Activated CD8-positive, alpha-beta memory T cell treated with anti-CD3 and anti-CD28 coated beads, Interleukin-2, amount 10 ng/mL, durations not matched to agents 7 days and 5 days (primary cell): Measurements from ENCODE around the gene WFS1. TPM values are rescaled to one million over a fixed set of nuclear protein-coding genes. Genes with fewer than 3 reads are reported as not detected.

Source experiments
- ATAC-seq: fragments of 150-1000 bp; cut with Tn5 transposase; one replicate; pipeline ENCODE4 v1.10.0; 2021; ENCODE audit warnings: moderate library complexity
- CTCF ChIA-PET: fragments of 350-600 bp; sonication (Branson Sonifier 250); formaldehyde crosslinking; loops from one replicate; lab custom pipeline; 2021; ENCODE audit warnings: antibody characterized with exemption; lab: Charles Lee
- DNase-seq: peaks from one replicate; pipeline ENCODE4 v3.0.0-alpha.2; 2020
- H3K27ac Mint-ChIP-seq: one replicate; pipeline ENCODE4 v1.8.0; 2021; ENCODE audit warnings: mild to moderate bottlenecking, mixed read lengths
- H3K27me3 Mint-ChIP-seq: one replicate; pipeline ENCODE4 v1.8.0; 2021; ENCODE audit warnings: mixed read lengths
- H3K36me3 Mint-ChIP-seq: one replicate; pipeline ENCODE4 v1.8.0; 2021; ENCODE audit warnings: mild to moderate bottlenecking, mixed read lengths
- H3K4me1 Mint-ChIP-seq: one replicate; pipeline ENCODE4 v1.8.0; 2021; ENCODE audit warnings: mixed read lengths
- H3K4me3 Mint-ChIP-seq: one replicate; pipeline ENCODE4 v1.8.0; 2021; ENCODE audit warnings: mild to moderate bottlenecking, moderate library complexity, mixed read lengths
- H3K9me3 Mint-ChIP-seq: one replicate; pipeline ENCODE4 v1.8.0; 2022; ENCODE audit warnings: low read depth, mixed read lengths
- total RNA-seq, 2 experiments: library from RNA; stranded (reverse); gene quantifications; one replicate each; pipeline ENCODE4 v1.2.3, GENCODE V29; 2021

WFS1 gene
- total RNA-seq, 2 experiments from 2014 or later = 1.8 to 2.2 TPM

DNA sequence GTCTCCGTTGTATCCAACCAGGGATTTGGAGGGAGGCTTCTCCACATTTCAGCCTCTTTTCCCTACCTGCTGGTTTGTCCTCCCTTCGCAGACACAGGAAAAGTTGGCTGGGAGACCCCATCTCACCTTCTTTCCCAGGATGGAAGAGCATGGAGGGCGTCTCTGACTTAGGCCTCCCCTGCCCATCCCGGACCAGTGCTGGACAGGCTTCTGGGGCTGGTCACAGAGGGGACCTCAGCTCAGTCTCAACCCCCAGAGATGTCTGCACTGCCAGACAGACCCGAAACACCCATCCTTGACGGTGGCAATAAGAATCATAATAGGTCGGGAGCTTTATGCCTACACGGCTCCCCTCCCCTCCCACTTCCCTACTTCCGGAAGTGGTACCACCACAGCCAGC lies 1.6 kb downstream of the WFS1 start:
- H3K27ac Mint-ChIP-seq = no peak overlapping the region
- no peaks in the 10 kb centered on the region for H3K36me3 Mint-ChIP-seq
- H3K27me3 Mint-ChIP-seq = peaks cover 58% of the 10 kb centered on the region
- DNase-seq (no peak), ATAC-seq (no peak)
- no peak overlapping the region for H3K4me3 Mint-ChIP-seq
- CTCF ChIA-PET = interaction anchor here (1.4 to 30.7 kb wide), 4 partner anchors 21 to 273 kb away, joined by 3 to 685 read pairs (median 20); no protein-coding TSS in a partner anchor
- peaks cover 24% of the 10 kb centered on the region for H3K4me1 Mint-ChIP-seq
- H3K9me3 Mint-ChIP-seq = no peaks in the 10 kb centered on the region

DNA sequence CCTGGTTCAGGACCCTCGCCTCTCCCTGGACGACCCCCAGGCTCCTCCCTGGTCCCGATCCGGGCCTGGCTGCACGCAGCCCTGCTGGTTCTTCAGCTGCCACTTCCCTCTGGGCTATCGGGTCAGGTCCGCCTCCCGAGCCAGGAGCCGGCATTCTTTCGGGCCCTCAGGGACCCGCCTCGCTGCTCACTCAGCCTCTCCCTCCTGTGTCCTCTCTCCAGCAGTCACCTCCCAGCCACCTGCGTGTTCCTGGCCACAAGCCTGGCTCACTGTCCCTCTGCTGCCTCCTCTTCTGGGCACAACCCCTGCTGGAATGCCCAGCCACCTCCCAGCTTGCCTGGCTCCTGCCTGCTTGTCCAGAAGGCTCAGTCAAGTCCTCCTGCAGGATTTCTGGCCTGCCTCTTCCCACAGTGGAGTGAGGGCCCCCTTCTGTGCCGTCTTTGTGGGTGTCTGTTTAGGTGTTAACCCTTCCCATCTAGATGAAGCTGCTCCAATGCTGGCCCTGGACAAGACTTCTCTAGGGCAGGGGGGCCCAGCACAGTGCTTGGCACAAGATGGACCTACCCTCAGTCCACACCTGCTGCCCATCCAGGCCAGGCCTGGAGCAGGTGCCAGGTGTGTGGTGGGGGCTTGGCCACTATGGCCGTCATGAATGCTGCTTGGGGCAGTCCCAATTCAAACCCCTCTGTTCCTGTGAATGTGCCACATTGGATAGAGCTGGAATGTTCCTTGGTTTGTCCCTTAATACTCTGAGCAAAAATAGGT lies 2.2 kb downstream of the WFS1 start:
- H3K27me3 Mint-ChIP-seq = peaks cover 58% of the 10 kb centered on the region
- CTCF ChIA-PET = interaction anchor here (1.4 to 30.7 kb wide), 4 partner anchors 22 to 274 kb away, joined by 3 to 685 read pairs (median 20); no protein-coding TSS in a partner anchor
- no peak overlapping the region for H3K27ac Mint-ChIP-seq
- H3K4me3 Mint-ChIP-seq = no peak overlapping the region
- ATAC-seq (no peak), DNase-seq (no peak)
- no peaks in the 10 kb centered on the region for H3K36me3 Mint-ChIP-seq
- H3K9me3 Mint-ChIP-seq = no peaks in the 10 kb centered on the region
- H3K4me1 Mint-ChIP-seq = peaks cover 24% of the 10 kb centered on the region

GRCh38 chr4:6272863-6273660 lies 3.4 kb downstream of the WFS1 start:
- CTCF ChIA-PET = interaction anchor here (1.0 to 30.7 kb wide), 3 partner anchors 23 to 55 kb away, joined by 3 to 685 read pairs (median 37); no protein-coding TSS in a partner anchor
- no peak overlapping the region for H3K27ac Mint-ChIP-seq
- no peak for DNase-seq
- no peaks in the 10 kb centered on the region for H3K36me3 Mint-ChIP-seq
- H3K27me3 Mint-ChIP-seq = peaks cover 49% of the 10 kb centered on the region
- H3K4me1 Mint-ChIP-seq = peaks cover 15% of the 10 kb centered on the region
- H3K4me3 Mint-ChIP-seq = no peak overlapping the region
- ATAC-seq = no peak
- no peaks in the 10 kb centered on the region for H3K9me3 Mint-ChIP-seq

DNA sequence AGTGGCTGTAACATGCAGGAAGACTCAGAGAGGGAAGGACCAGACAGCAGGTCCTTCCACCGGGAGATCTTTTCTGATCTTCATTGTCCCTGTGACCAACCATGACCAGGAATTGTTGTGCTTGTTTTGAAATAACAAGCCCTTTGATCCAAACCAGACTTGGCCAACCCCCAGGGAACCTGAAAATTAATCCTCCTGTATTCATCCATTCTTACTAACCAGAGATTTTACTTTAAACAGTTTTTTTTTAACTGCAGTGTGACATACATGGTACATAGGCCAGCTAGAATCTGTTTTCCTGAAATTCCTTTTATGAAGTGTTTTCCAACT lies 4.0 kb downstream of the WFS1 start:
- H3K9me3 Mint-ChIP-seq = no peaks in the 10 kb centered on the region
- no peaks in the 10 kb centered on the region for H3K36me3 Mint-ChIP-seq
- ATAC-seq (no peak), DNase-seq (no peak)
- peaks cover 45% of the 10 kb centered on the region for H3K27me3 Mint-ChIP-seq
- H3K4me3 Mint-ChIP-seq = no peak overlapping the region
- H3K4me1 Mint-ChIP-seq = peaks cover 20% of the 10 kb centered on the region
- H3K27ac Mint-ChIP-seq = no peak overlapping the region
- CTCF ChIA-PET = interaction anchor here (1.0 to 30.7 kb wide), 2 partner anchors 34 to 54 kb away, joined by 3 to 685 read pairs; no protein-coding TSS in a partner anchor

DNA sequence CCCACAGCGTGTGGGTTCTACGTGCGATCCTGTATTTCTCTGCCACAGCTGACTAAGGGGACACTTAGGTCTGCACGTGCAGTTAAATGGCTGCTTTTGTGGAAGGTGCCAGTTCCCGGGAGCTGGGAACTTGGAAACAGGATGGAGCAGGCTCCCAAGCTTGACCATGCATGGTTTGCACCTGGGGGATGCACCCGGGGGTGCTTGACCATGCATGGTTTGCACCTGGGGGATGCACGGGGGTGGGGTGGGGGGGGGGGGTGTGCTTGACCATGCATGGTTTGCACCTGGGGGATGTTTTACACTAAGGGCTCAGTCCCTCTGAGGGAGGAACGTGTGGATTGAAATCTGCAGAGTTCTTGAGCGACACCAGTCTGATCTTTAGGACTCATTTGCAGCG lies 5.7 kb downstream of the WFS1 start:
- Mint-ChIP-seq H3K27me3 (peaks cover 41% of the 10 kb centered on the region), H3K4me1 (peaks cover 21% of the 10 kb centered on the region), H3K9me3 (no peaks in the 10 kb centered on the region), H3K4me3 (no peak overlapping the region), H3K36me3 (no peaks in the 10 kb centered on the region), H3K27ac (no peak overlapping the region)
- DNase-seq (no peak), ATAC-seq (no peak)
- CTCF ChIA-PET = interaction anchor here (0.6 to 0.9 kb wide), 2 partner anchors 11 to 12 kb away, joined by 3 to 4 read pairs; no protein-coding TSS in a partner anchor

DNA sequence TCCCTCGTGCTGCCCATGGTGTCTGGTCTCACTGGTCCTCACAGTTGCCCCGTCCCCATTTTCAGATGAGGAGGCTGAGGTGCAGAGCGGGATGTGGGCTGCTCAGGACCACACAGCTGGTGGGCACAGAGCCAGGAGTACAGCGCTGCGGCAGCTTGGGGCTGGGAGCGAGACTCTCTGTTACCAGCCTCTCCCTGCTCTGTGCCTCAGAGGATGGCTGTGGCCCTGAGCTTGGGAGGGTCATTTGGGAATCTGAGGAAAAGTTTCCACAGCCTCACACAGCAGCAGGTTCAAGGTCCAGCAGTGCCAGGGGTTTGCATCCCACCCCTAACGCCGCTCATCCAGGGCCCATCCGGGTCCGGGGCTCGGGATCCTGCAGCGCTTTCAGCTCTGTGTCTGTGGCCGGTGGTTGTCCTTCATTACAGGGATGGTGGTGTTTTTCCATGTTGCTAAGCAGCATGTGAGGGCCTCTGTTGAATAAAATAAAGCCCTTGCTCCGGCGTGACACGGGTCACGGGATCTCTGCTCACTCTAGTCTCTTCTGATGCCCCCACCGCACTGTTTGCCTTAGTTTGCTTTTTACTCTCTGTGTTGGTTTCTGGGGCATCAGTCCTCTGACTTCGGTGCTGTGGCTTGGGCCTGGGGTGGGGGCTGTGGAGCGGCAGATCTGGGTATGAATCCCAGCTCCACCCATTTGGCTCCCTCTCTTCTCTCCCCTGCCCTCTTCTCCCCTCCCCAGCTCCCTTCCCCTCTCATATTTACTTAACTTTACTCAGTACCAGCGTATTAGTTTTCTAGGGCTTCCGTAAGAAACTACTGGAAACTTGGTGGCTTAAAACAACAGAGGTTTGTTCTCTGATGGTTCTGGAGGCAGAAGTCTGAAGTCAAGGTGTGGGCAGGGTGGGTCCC lies 6.5 kb downstream of the WFS1 start:
- Mint-ChIP-seq H3K4me3 (no peak overlapping the region), H3K27me3 (peaks cover 34% of the 10 kb centered on the region), H3K9me3 (no peaks in the 10 kb centered on the region), H3K4me1 (peaks cover 18% of the 10 kb centered on the region), H3K27ac (no peak overlapping the region), H3K36me3 (no peaks in the 10 kb centered on the region)
- DNase-seq (no peak), ATAC-seq (no peak)
- CTCF ChIA-PET = interaction anchor here (0.6 to 2.2 kb wide), 2 partner anchors 12 to 16 kb away, joined by 4 read pairs; no protein-coding TSS in a partner anchor

GRCh38 chr4:6277139-6277802 lies 7.6 kb downstream of the WFS1 start:
- H3K4me3 Mint-ChIP-seq = no peak overlapping the region
- CTCF ChIA-PET = interaction anchor here (1.8 to 2.4 kb wide), 3 partner anchors 17 to 279 kb away, joined by 4 to 11 read pairs (median 5); no protein-coding TSS in a partner anchor
- no peaks in the 10 kb centered on the region for H3K36me3 Mint-ChIP-seq
- H3K9me3 Mint-ChIP-seq = no peaks in the 10 kb centered on the region
- ATAC-seq (no peak), DNase-seq (no peak)
- peaks cover 14% of the 10 kb centered on the region for H3K4me1 Mint-ChIP-seq
- no peak overlapping the region for H3K27ac Mint-ChIP-seq
- peaks cover 23% of the 10 kb centered on the region for H3K27me3 Mint-ChIP-seq

- ATAC-seq (peak; percentile 8), DNase-seq (no peak)
- no peaks in the 10 kb centered on the region for H3K36me3 Mint-ChIP-seq
- H3K9me3 Mint-ChIP-seq = no peaks in the 10 kb centered on the region
- peaks cover 16% of the 10 kb centered on the region for H3K27me3 Mint-ChIP-seq
- H3K27ac Mint-ChIP-seq = peak overlapping the region; percentile 66
- H3K4me1 Mint-ChIP-seq = peaks cover 14% of the 10 kb centered on the region
- CTCF ChIA-PET = interaction anchor here (0.8 to 2.4 kb wide), 7 partner anchors 11 to 280 kb away, joined by 3 to 11 read pairs (median 5); no protein-coding TSS in a partner anchor
- no peak overlapping the region for H3K4me3 Mint-ChIP-seq
Observed at GRCh38 chr4:6277935-6278800, 8.5 kb downstream of the WFS1 start.

DNA sequence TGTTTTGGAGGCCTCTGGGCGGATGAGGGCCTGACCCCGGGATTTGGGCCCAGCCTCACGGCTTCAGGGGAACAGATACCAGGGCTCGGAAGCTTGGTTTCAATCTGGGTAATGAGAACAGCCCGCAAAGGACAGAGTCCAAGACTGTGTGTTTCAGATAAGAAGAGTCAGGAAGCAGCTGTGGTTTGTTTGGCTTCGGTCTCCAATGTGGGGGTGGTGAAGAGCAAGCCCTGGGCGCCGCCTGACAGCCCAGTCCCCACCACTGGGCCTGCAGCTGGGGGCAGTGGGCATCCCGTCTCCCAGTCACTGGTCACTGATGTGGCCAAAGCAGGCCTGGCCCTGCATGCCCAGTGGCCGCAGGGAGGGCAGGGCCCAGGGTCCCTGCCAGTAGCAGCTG lies 9.1 kb downstream of the WFS1 start:
- H3K4me3 Mint-ChIP-seq = no peak overlapping the region
- ATAC-seq (peak; percentile 78), DNase-seq (peak; percentile 73)
- H3K9me3 Mint-ChIP-seq = no peaks in the 10 kb centered on the region
- H3K27ac Mint-ChIP-seq = peak overlapping the region; percentile 66
- peaks cover 14% of the 10 kb centered on the region for H3K4me1 Mint-ChIP-seq
- H3K36me3 Mint-ChIP-seq = no peaks in the 10 kb centered on the region
- CTCF ChIA-PET = interaction anchor here (0.8 to 2.4 kb wide), 7 partner anchors 12 to 280 kb away, joined by 3 to 11 read pairs (median 4); no protein-coding TSS in a partner anchor
- peaks cover 15% of the 10 kb centered on the region for H3K27me3 Mint-ChIP-seq

DNA sequence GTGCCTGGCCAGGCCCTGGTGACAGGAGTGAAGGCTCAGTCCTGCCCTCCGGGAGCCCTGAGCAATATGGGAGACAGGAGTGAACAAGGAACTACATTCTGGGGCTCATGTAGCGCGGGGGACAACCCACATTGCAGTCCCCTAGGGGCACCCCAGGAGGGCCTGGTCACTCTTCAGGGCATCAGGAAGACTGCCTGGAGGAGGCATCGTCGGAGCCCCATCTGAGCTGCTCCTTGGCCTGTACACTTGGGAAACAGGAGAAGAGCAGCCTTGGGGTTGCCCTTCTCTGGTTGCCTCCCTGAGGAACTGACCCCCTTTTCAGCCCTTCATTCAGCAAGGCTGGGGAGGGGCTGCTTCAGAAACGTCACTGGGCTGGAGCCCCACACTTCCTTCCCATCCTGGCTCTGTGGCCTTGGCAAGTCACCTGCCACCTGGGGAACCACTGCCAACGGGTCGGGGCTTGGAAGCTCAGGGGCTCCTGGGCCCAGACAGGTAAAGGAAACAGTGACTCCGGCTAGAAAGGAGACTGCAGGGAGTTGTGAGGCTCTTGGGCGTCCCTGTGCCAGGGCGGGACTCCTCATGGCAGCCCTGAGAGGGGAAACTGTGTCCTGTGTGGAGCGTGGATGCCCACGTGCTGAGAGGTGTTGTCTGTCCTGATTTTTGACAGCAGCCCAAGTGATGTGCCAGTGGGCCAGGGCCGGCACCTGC lies 10.1 kb downstream of the WFS1 start:
- CTCF ChIA-PET = interaction anchor here (1.0 to 2.4 kb wide), 7 partner anchors 13 to 281 kb away, joined by 3 to 11 read pairs (median 4); no protein-coding TSS in a partner anchor
- H3K27ac Mint-ChIP-seq = no peak overlapping the region

More for the DNA sequence above, 10.1 kb downstream of the WFS1 start:
- Mint-ChIP-seq H3K27me3 (peaks cover 10% of the 10 kb centered on the region), H3K4me3 (no peak overlapping the region), H3K9me3 (no peaks in the 10 kb centered on the region), H3K36me3 (no peaks in the 10 kb centered on the region), H3K4me1 (peaks cover 14% of the 10 kb centered on the region)
- no peak for ATAC-seq
- no peak for DNase-seq
